ENCODE data around the gene FAM222A. TPM values are rescaled to one million over a fixed set of nuclear protein-coding genes. Genes with fewer than 3 reads are reported as not detected.

Gene FAM222A
- total RNA-seq, 1 experiment from 2014 or later = 3.7 TPM

DNA sequence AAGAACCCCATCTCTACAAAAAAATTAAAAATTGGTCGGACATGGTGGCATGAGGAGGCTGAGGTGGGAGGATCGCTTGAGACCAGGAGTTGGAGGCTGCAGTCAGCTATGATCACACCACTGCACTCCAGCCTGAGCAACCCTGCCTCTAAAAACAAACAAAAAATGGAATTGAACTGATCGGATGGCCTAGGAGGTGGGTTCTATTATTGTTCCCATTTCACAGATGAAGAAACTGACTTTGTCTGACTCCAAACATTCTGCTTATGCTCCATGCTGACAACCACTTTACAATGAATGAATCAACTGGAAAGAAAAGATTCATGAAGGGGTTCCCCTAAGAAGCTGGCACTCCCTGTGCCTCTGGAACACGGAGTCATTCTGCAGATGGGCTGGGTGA lies 72.2 kb downstream of the FAM222A start:
- Histone ChIP-seq H3K9me3 (ENCODE audit: control insufficient read depth in 1 of 2, insufficient read depth in 1 of 2, low read depth in 1 of 2, low read length in 2 of 2) (no peaks in the 10 kb centered on the region), H4K20me1 (ENCODE audit: insufficient read depth) (no peaks in the 10 kb centered on the region), H3K79me2 (ENCODE audit: insufficient read depth, low read length) (no peaks in the 10 kb centered on the region), H3K9ac (ENCODE audit: low read length) (no peak overlapping the region), H3K9me2 (ENCODE audit: insufficient read depth) (no peaks in the 10 kb centered on the region), H3K36me3 (ENCODE audit: control insufficient read depth in 1 of 2, insufficient read depth in 2 of 2, low read length in 2 of 2) (no peaks in the 10 kb centered on the region), H3K4me2 (ENCODE audit: low read length) (no peak overlapping the region), H2AFZ (ENCODE audit: low read depth, low read length, poor library complexity, severe bottlenecking) (no peak overlapping the region), H3K4me1 (ENCODE audit: control insufficient read depth in 1 of 2, insufficient read depth in 2 of 2, low read length in 2 of 2) (no peaks in the 10 kb centered on the region), H3K4me3 (replicated peaks in 1 of 2; ENCODE audit: low read depth in 1 of 2, low read length in 2 of 2) (no peak overlapping the region), H3K27me3 (ENCODE audit: insufficient read depth, low read length) (no peaks in the 10 kb centered on the region), H3K27ac (ENCODE audit: low read depth, low read length) (no peak overlapping the region)
- BruUV-seq (replicated peaks) = no TSS peak
- ChIA-PET CTCF (interaction anchor here (1.3 kb wide), 1 partner anchor 353 kb away, joined by 3 read pairs; no protein-coding TSS in a partner anchor), RAD21 (ENCODE audit: low non-redundant PET in 1 of 2, low total read pairs in 2 of 2, uncharacterized antibody in 2 of 2, unreplicated experiment in 2 of 2) (no interaction called here), POLR2A (no interaction called here)
- intact Hi-C loops (cut with micrococcal nuclease) = no loop called here
- TF ChIP-seq ZFX (IDR thresholded peaks at IDR 0.05) = no peak
- no peak for TF ChIP-seq TCF7L2 (IDR thresholded peaks at IDR 0.05; ENCODE audit: borderline replicate concordance, extremely low read depth, insufficient read depth, insufficient read length)
- no peak for TF ChIP-seq RAD21 (IDR thresholded peaks at IDR 0.05; ENCODE audit: low read depth)
- no peak for TF ChIP-seq EGR1 (IDR thresholded peaks at IDR 0.05; ENCODE audit: low read depth)
- no peak for TF ChIP-seq EZH2 (IDR thresholded peaks at IDR 0.05)
- TF ChIP-seq ELF1 (IDR thresholded peaks at IDR 0.05; ENCODE audit: borderline replicate concordance, low read depth) = no peak
- no peak for TF ChIP-seq ZNF274 (IDR thresholded peaks at IDR 0.05; ENCODE audit: low read depth, low read length)
- TF ChIP-seq POLR2AphosphoS5 (IDR thresholded peaks at IDR 0.05; ENCODE audit: low read depth, low read length) = no peak
- TF ChIP-seq, protein P1, sequence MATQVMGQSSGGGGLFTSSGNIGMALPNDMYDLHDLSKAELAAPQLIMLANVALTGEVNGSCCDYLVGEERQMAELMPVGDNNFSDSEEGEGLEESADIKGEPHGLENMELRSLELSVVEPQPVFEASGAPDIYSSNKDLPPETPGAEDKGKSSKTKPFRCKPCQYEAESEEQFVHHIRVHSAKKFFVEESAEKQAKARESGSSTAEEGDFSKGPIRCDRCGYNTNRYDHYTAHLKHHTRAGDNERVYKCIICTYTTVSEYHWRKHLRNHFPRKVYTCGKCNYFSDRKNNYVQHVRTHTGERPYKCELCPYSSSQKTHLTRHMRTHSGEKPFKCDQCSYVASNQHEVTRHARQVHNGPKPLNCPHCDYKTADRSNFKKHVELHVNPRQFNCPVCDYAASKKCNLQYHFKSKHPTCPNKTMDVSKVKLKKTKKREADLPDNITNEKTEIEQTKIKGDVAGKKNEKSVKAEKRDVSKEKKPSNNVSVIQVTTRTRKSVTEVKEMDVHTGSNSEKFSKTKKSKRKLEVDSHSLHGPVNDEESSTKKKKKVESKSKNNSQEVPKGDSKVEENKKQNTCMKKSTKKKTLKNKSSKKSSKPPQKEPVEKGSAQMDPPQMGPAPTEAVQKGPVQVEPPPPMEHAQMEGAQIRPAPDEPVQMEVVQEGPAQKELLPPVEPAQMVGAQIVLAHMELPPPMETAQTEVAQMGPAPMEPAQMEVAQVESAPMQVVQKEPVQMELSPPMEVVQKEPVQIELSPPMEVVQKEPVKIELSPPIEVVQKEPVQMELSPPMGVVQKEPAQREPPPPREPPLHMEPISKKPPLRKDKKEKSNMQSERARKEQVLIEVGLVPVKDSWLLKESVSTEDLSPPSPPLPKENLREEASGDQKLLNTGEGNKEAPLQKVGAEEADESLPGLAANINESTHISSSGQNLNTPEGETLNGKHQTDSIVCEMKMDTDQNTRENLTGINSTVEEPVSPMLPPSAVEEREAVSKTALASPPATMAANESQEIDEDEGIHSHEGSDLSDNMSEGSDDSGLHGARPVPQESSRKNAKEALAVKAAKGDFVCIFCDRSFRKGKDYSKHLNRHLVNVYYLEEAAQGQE (IDR thresholded peaks at IDR 0.05; ENCODE audit: low read depth) = no peak
- ATAC-seq (no peak), DNase-seq (ENCODE audit: low read depth, low spot score) (no peak)
